CD8-positive, alpha-beta memory T cell (primary cell): ENCODE data around the gene SMARCD3. TPM values are rescaled to one million over a fixed set of nuclear protein-coding genes. Genes with fewer than 3 reads are reported as not detected.

ENCODE experiments used
- CTCF ChIA-PET: fragments of 350-600 bp; sonication (Branson Sonifier 250); formaldehyde crosslinking; loops from one replicate; lab custom pipeline; 2021; ENCODE audit warnings: antibody characterized with exemption; lab: Charles Lee
- POLR2A ChIA-PET: fragments of 350-600 bp; sonication (Branson Sonifier 250); formaldehyde crosslinking; loops from one replicate; lab custom pipeline; 2021; ENCODE audit warnings: antibody characterized with exemption; lab: Charles Lee
- DNase-seq, 5 donors: peaks; one replicate each; pipeline versions ENCODE4 v3.0.0 to v3.0.0-alpha.2; 2020 to 2022; ENCODE audit warnings: mixed read lengths in 1 of 5
- H3K27ac ChIP-seq: one replicate; pipeline ENCODE4 v1.7.0; 2013; ENCODE audit warnings: low read depth, mild to moderate bottlenecking, low read length, moderate library complexity
- H3K27me3 ChIP-seq: 2 replicates; pipeline ENCODE4 v1.7.0; 2013; ENCODE audit warnings: low read length, mild to moderate bottlenecking; ENCODE audit not compliant: insufficient read depth, poor library complexity, severe bottlenecking
- H3K36me3 ChIP-seq: 2 replicates; pipeline ENCODE4 v1.7.0; 2013; ENCODE audit warnings: mild to moderate bottlenecking, low read length, moderate library complexity; ENCODE audit not compliant: insufficient read depth
- H3K4me1 ChIP-seq: 2 replicates; pipeline ENCODE4 v1.7.0; 2013; ENCODE audit warnings: mild to moderate bottlenecking, low read length, moderate library complexity; ENCODE audit not compliant: insufficient read depth
- H3K4me3 ChIP-seq: 2 replicates; pipeline ENCODE4 v1.7.0; 2013; ENCODE audit warnings: mild to moderate bottlenecking, low read length
- H3K9me3 ChIP-seq: 2 replicates; pipeline ENCODE4 v1.7.0; 2013; ENCODE audit warnings: mild to moderate bottlenecking, low read length
- H3K27ac Mint-ChIP-seq, 8 donors: one replicate each; pipeline ENCODE4 v1.8.0; 2020 to 2021; ENCODE audit warnings: mixed read lengths in 8 of 8, mild to moderate bottlenecking in 6 of 8, inconsistent platforms in 3 of 8, moderate library complexity in 3 of 8
- H3K27me3 Mint-ChIP-seq, 2 donors: one replicate each; pipeline ENCODE4 v1.8.0; 2020 to 2021; ENCODE audit warnings: mixed read lengths in 2 of 2, mild to moderate bottlenecking in 1 of 2, moderate library complexity in 1 of 2
- H3K36me3 Mint-ChIP-seq, 3 donors: one replicate each; pipeline ENCODE4 v1.8.0; 2020 to 2021; ENCODE audit warnings: mixed read lengths in 3 of 3, inconsistent platforms in 1 of 3, mild to moderate bottlenecking in 1 of 3
- H3K4me1 Mint-ChIP-seq, 3 donors: one replicate each; pipeline ENCODE4 v1.8.0; 2020 to 2021; ENCODE audit warnings: mixed read lengths in 3 of 3, inconsistent platforms in 1 of 3, mild to moderate bottlenecking in 1 of 3
- H3K4me3 Mint-ChIP-seq, 7 donors: one replicate each; pipeline ENCODE4 v1.8.0; 2020 to 2021; ENCODE audit warnings: mixed read lengths in 7 of 7, mild to moderate bottlenecking in 6 of 7, moderate library complexity in 4 of 7, inconsistent platforms in 2 of 7
- H3K9me3 Mint-ChIP-seq, 5 donors: one replicate each; pipeline ENCODE4 v1.8.0; 2020 to 2022; ENCODE audit warnings: mixed read lengths in 5 of 5, mild to moderate bottlenecking in 3 of 5, moderate library complexity in 2 of 5, inconsistent platforms in 1 of 5
- polyA plus RNA-seq: library from polyadenylated mRNA; unstranded; fragments of 300-500 nt; fragmentation: Illumina TruSeq; gene quantifications from one replicate; pipeline ENCODE4 v1.2.3, GENCODE V29; 2021
- total RNA-seq, 2 experiments: library from RNA; stranded (reverse); gene quantifications; one replicate each; pipeline ENCODE4 v1.2.3, GENCODE V29; 2021

SMARCD3 gene
- total and polyA plus RNA-seq, 3 experiments from 2014 or later: 1.8 to 5.7 (median 2.1) TPM

- H3K36me3 ChIP-seq: no peaks in the 10 kb centered on the region
- Mint-ChIP-seq H3K9me3 (no peaks in the 10 kb centered on the region), H3K36me3 (no peaks in the 10 kb centered on the region), H3K4me1 (peaks cover 9 to 11% (median 10%) of the 10 kb centered on the region in 3 donors), H3K27me3 (peaks cover 0 to 1% of the 10 kb centered on the region in 2 donors), H3K27ac (peak overlapping the region in 2 of 8 donors; percentile 18 to 73), H3K4me3 (no peak overlapping the region)
- ChIA-PET CTCF (no interaction called here), POLR2A (interaction anchor here (0.6 kb wide), 1 partner anchor 1015 kb away, joined by 8 read pairs; no protein-coding TSS in a partner anchor)
- H3K27me3 ChIP-seq: peaks cover 9% of the 10 kb centered on the region
- H3K27ac ChIP-seq: no peak overlapping the region
- H3K4me3 ChIP-seq: no peak overlapping the region
- H3K9me3 ChIP-seq: no peaks in the 10 kb centered on the region
- DNase-seq: no peak
- no peaks in the 10 kb centered on the region for H3K4me1 ChIP-seq
Observed at GRCh38 chr7:151194188-151194587, 54.3 kb downstream of the SMARCD3 start.

- no peaks in the 10 kb centered on the region for H3K36me3 Mint-ChIP-seq
- Histone ChIP-seq H3K4me1 (no peaks in the 10 kb centered on the region), H3K4me3 (no peak overlapping the region), H3K9me3 (no peaks in the 10 kb centered on the region), H3K27me3 (peaks cover 9% of the 10 kb centered on the region), H3K27ac (no peak overlapping the region), H3K36me3 (no peaks in the 10 kb centered on the region)
- no peak for DNase-seq
- H3K4me3 Mint-ChIP-seq: peak overlapping the region in 1 of 7 donors; percentile 16
- ChIA-PET POLR2A (no interaction called here), CTCF (no interaction called here)
- H3K27ac Mint-ChIP-seq: peak overlapping the region in 1 of 8 donors; percentile 87
- H3K27me3 Mint-ChIP-seq: peaks cover 0 to 1% of the 10 kb centered on the region in 2 donors
- H3K4me1 Mint-ChIP-seq: peaks cover 9 to 11% (median 10%) of the 10 kb centered on the region in 3 donors
- no peaks in the 10 kb centered on the region for H3K9me3 Mint-ChIP-seq
Observed at GRCh38 chr7:151193203-151193978, 55.1 kb downstream of the SMARCD3 start.

- Mint-ChIP-seq H3K4me3 (no peak overlapping the region), H3K9me3 (no peaks in the 10 kb centered on the region), H3K27ac (no peak overlapping the region), H3K4me1 (peaks cover 9 to 11% (median 10%) of the 10 kb centered on the region in 3 donors), H3K36me3 (no peaks in the 10 kb centered on the region), H3K27me3 (peaks cover 0 to 1% of the 10 kb centered on the region in 2 donors)
- Histone ChIP-seq H3K27ac (no peak overlapping the region), H3K9me3 (no peaks in the 10 kb centered on the region), H3K4me3 (no peak overlapping the region), H3K27me3 (peaks cover 9% of the 10 kb centered on the region), H3K4me1 (no peaks in the 10 kb centered on the region), H3K36me3 (no peaks in the 10 kb centered on the region)
- ChIA-PET CTCF (no interaction called here), POLR2A (no interaction called here)
- no peak for DNase-seq
Observed at GRCh38 chr7:151192002-151192539, 56.4 kb downstream of the SMARCD3 start.

DNA sequence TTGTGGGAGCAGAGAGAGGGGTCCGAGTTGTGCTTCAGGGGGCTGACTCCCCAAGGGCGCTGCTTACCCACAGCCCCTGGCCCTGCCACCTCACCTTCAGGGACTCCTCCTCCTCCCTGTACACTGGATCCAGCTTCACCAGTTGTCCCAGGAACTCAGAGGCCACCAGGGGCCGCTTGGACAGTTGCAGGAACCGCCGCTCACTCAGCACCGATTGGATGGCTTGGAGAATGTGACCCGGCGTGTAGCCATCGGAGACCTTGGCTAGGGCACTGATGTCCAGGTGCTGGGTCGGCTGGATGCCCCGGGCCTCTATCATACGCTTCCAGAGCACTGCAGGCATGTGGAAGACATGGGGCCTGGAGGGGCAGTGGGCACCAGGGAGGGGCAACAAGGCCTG is 57.0 kb downstream of the SMARCD3 start:
- CTCF ChIA-PET: no interaction called here

GRCh38 chr7:151189038-151189437 is 59.5 kb downstream of the SMARCD3 start:
- no peaks in the 10 kb centered on the region for H3K9me3 ChIP-seq
- Mint-ChIP-seq H3K27ac (peak overlapping the region in 2 of 8 donors; percentile 6 to 13), H3K36me3 (no peaks in the 10 kb centered on the region), H3K4me1 (peaks cover 0 to 2% (median 1%) of the 10 kb centered on the region in 3 donors), H3K9me3 (no peaks in the 10 kb centered on the region), H3K27me3 (no peaks in the 10 kb centered on the region), H3K4me3 (no peak overlapping the region)
- H3K4me1 ChIP-seq: no peaks in the 10 kb centered on the region
- H3K27me3 ChIP-seq: no peaks in the 10 kb centered on the region
- H3K27ac ChIP-seq: no peak overlapping the region
- no peak overlapping the region for H3K4me3 ChIP-seq
- no peak for DNase-seq
- CTCF ChIA-PET: no interaction called here
- H3K36me3 ChIP-seq: no peaks in the 10 kb centered on the region
- POLR2A ChIA-PET: no interaction called here

More for the DNA sequence above, 57.0 kb downstream of the SMARCD3 start:
- Histone ChIP-seq H3K27me3 (peaks cover 9% of the 10 kb centered on the region), H3K4me1 (no peaks in the 10 kb centered on the region), H3K27ac (no peak overlapping the region), H3K4me3 (no peak overlapping the region), H3K36me3 (no peaks in the 10 kb centered on the region), H3K9me3 (no peaks in the 10 kb centered on the region)
- Mint-ChIP-seq H3K36me3 (no peaks in the 10 kb centered on the region), H3K27ac (no peak overlapping the region), H3K9me3 (no peaks in the 10 kb centered on the region), H3K27me3 (peaks cover 0 to 1% of the 10 kb centered on the region in 2 donors), H3K4me3 (no peak overlapping the region), H3K4me1 (peaks cover 9 to 11% (median 10%) of the 10 kb centered on the region in 3 donors)
- no peak for DNase-seq
- POLR2A ChIA-PET: no interaction called here

Other genes with a start within 250 kb of the SMARCD3 start
- gene ATG9B, start 224.2 kb downstream of the SMARCD3 start, total RNA-seq: 1 to 10 TPM; 3.8 to 4.2 TPM
- 15.4 TPM for gene ATG9B, start 224.2 kb downstream of the SMARCD3 start, polyA plus RNA-seq
- gene ABCB8, start 220.2 kb downstream of the SMARCD3 start, total RNA-seq: 10 to 100 TPM; 49.2 to 52.3 TPM
- gene ABCB8, start 220.2 kb downstream of the SMARCD3 start, polyA plus RNA-seq: 18.4 TPM
- 1 to 10 TPM; 2.6 to 3.6 TPM for gene ASIC3, start 200.2 kb downstream of the SMARCD3 start, total RNA-seq
- not detected for gene ASIC3, start 200.2 kb downstream of the SMARCD3 start, polyA plus RNA-seq
- gene CDK5, start 190.8 kb downstream of the SMARCD3 start, total RNA-seq: 10 to 100 TPM; 20.5 to 23.2 TPM
- 14.3 TPM for gene CDK5, start 190.8 kb downstream of the SMARCD3 start, polyA plus RNA-seq
- 100 to 1,000 TPM; 119 to 121 TPM for gene SLC4A2, start 189.1 kb downstream of the SMARCD3 start, total RNA-seq
- gene SLC4A2, start 189.1 kb downstream of the SMARCD3 start, polyA plus RNA-seq: 25.5 TPM
- gene FASTK, start 167.9 kb downstream of the SMARCD3 start, total RNA-seq: 10 to 100 TPM; 83.1 to 88.8 TPM
- 52.0 TPM for gene FASTK, start 167.9 kb downstream of the SMARCD3 start, polyA plus RNA-seq
- 10 to 100 TPM; 81.7 to 83.5 TPM for gene TMUB1, start 165.2 kb downstream of the SMARCD3 start, total RNA-seq
- gene TMUB1, start 165.2 kb downstream of the SMARCD3 start, polyA plus RNA-seq: 69.7 TPM
- gene AGAP3, start 162.2 kb downstream of the SMARCD3 start, total RNA-seq: 10 to 100 TPM; 39.9 to 40.7 TPM
- 8.0 TPM for gene AGAP3, start 162.2 kb downstream of the SMARCD3 start, polyA plus RNA-seq
- gene GBX1, start 81.0 kb downstream of the SMARCD3 start, total RNA-seq: not detected
- not detected for gene GBX1, start 81.0 kb downstream of the SMARCD3 start, polyA plus RNA-seq
- gene ASB10, start 61.4 kb downstream of the SMARCD3 start, total RNA-seq: not detected
- gene ASB10, start 61.4 kb downstream of the SMARCD3 start, polyA plus RNA-seq: not detected
- under 1 TPM in 1 of 2 experiments, not detected in 1; 0.57 TPM for gene H2BK1, start 38.2 kb downstream of the SMARCD3 start, total RNA-seq
- not detected for gene H2BK1, start 38.2 kb downstream of the SMARCD3 start, polyA plus RNA-seq
- gene ABCF2, start 21.5 kb downstream of the SMARCD3 start, total RNA-seq: 10 to 100 TPM; 86.5 to 95.1 TPM
- gene ABCF2, start 21.5 kb downstream of the SMARCD3 start, polyA plus RNA-seq: 36.7 TPM
- gene CHPF2, start 16.2 kb downstream of the SMARCD3 start, total RNA-seq: 10 to 100 TPM; 36.6 to 37.0 TPM
- 31.3 TPM for gene CHPF2, start 16.2 kb downstream of the SMARCD3 start, polyA plus RNA-seq
- 10 to 100 TPM; 39.1 to 46.1 TPM for gene NUB1, start 93.1 kb upstream of the SMARCD3 start, total RNA-seq
- 82.6 TPM for gene NUB1, start 93.1 kb upstream of the SMARCD3 start, polyA plus RNA-seq
- gene WDR86, start 161.3 kb upstream of the SMARCD3 start, total RNA-seq: under 1 TPM; 0.55 to 0.59 TPM
- 10.4 TPM for gene WDR86, start 161.3 kb upstream of the SMARCD3 start, polyA plus RNA-seq
- gene CRYGN, start 191.4 kb upstream of the SMARCD3 start, total RNA-seq: not detected
- 0.41 TPM for gene CRYGN, start 191.4 kb upstream of the SMARCD3 start, polyA plus RNA-seq